SIG-M5 (cell line): ENCODE data around the gene GNPDA2.
"Not testable (repeated sequence)": the region's sequence is repeated elsewhere in the genome, so short reads cannot be mapped to it uniquely, and the experiment has no call there.

Experiments used
- DNase-seq: peaks from one replicate; lab custom pipeline; 2025; lab: John Stamatoyannopoulos, UW

The GNPDA2 gene

DNA sequence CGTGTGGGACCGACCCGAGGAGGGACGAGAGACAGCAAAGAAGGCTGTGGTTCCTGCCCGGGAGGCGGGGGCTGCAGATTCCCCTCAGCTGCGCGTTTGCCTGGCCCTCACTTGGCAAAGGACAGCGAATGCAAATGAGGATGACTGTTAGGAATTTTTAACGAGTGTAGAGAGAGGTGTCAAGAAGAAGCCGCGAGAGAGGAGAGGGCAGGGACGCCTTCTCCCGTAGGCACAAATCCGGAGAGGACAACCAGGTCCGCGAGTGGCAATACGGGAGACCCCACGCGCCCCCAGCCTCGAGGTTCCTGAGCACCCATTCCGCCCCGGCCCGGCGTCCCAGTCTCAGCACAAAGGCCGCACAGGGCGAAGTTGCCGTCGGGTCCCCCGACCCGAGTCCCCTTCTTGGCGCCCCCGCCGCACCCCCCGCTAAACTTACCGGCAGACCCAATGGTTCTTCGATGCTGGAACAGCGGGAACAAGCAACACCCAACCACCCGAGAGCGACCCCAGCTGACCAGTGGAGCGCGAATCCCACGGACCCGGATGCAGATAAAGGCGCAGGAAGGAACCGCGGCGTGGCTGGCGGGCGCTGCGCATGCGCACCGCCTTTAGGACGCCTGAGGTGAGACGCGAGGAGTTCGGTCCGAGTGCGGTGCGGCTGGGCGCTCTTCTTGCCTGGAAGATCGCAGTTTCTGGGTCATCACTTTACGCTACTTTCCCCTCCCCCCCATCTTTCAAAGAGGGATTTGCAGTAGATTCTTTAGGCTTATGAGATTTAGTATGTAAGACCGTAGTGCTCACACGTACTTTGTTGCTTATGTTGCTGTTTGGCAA, at the start of gene GNPDA2:
Gene GNPDA2 (minus strand): TSS at position 519 of the 834 bp plus-strand sequence. CDS start 4,349 bp downstream, outside the sequence.
- DNase-seq: no peak

- DNase-seq: no peak
Observed at GRCh38 chr4:44772340-44772739, 46.0 kb upstream of the GNPDA2 start.

GRCh38 chr4:44771789-44772188, 45.4 kb upstream of the GNPDA2 start:
- no peak for DNase-seq

- no peak for DNase-seq
Observed at GRCh38 chr4:44766453-44766852, 40.1 kb upstream of the GNPDA2 start.

DNA sequence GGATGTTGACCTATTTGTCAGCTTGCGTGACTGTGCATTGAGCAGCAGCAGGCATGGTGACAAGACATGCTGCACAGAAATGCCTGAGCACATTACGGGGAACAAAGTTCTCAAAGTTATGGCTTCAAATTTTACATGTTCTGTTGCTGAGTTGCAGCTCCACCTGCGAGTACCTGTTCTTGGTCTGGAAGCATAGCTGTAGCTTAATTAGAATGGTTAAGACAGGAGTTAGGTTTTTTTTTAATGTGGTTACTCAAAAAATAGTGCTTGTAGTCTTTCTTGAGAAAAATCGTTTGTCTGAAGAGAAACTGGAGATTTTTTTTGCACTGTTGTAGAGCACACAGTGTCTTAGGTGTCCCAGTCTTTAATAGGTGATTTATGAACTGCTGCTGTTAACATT, 38.8 kb upstream of the GNPDA2 start:
- DNase-seq: no peak

DNA sequence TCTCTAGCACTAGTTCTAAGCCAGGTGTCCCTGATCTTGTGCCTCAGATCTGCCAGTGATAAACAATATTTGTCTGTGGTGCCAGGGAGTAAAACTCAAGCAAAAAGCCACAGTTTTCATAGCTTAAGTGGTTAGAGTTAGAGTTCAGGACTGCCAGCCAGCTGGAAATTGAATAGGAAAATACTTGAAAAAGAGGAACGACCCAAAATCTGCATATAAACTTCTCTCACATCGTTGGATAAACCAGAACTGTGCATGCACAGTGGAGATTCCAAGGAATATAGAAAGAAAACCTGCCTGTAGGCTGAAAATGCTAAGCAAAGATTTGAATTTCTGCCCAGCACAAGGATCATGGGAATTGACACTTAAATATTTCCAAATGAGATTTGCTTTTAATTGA, 35.0 kb upstream of the GNPDA2 start:
- no peak for DNase-seq

DNA sequence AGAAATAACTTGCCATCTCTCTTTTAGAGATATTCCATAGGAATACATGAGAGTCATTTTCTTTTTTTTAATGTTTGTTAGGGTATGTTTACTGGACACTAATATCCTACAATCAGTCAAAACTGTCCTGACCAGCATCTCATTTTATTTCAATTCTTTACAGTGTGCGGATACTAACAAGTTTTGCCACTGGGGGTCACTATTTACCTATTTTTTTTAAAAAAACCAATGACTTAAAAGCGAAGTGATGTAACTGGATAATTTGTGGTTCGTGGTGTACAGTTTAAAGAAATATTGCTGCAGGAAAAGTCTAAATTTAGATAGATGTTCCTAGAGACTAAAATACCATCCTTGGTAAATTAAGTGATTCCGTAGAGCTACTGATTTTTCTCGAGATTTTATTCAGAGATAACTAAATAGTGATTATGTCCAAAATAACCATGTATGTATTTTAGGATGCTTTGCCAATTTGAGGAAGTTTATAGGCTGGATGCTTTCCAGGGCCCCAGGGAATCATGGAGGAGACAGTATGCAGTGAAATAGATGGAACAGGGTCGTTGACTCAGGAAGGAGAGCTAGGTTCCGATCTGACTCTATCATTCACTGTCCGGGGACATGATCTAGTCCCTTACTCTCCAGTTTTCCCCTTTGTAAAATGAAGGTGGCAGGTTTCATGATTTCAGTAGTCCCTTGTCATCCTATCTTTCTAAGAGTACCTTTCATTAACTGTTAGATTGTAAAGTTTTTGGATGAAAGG, 34.0 kb upstream of the GNPDA2 start:
- DNase-seq: no peak

DNA sequence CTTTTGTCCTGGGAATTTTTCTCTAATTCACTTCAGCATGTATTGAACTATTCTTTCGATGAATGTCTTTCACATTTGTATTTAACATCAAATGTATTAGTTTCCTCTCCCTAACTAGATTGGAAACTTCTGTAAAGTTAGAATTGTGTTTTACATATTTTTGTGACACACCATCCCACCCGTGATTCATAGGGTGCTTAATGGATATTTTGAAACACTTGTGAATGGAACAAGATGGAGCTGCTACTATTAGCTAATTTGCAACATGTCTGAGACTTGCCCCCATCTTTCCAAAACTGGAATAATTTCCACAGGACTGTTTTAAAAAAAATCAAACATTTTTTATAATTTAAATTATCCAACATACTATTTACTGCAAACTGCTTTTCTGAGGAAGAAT, 30.2 kb upstream of the GNPDA2 start:
- DNase-seq: no peak

DNA sequence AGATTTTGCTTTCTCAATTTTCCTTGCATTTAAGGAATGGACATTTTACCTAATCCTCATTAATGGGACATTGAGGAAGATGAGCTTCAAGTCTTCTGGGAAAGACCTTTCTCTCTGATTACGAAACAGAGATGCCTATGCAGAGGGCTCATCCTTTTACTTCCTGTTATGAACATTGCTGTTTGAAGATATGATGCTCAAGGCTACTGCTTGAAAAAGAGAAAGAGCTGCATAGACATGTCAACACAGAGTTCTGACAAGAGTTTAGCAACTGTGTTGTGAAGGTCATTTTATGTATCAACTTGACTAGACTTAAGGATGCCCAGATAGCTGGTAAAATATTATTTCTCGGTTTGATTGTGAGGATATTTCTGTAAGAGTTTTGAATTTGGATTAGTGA, 13.8 kb upstream of the GNPDA2 start:
- DNase-seq: no peak

GRCh38 chr4:44738615-44739014, 12.3 kb upstream of the GNPDA2 start:
- no peak for DNase-seq

GRCh38 chr4:44736900-44737299, 10.5 kb upstream of the GNPDA2 start:
- no peak for DNase-seq

DNA sequence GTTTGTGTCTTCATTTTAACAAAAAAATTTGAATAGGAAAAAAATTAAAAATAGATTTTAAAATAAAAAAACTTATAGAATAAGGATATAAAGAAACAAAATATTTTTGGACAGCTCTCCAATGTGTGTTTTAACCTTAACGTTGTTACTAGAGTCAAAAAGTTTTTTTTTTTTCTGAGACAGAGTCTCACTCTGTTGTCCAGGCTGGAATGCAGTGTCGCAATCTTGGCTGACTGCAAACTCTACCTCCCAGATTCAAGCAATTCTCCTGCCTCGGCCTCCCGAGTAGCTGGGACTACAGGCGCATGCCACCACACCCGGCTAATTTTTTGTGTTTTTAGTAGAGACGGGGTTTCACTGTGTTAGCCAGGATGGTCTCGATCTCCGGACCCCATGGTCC, 2.3 kb upstream of the GNPDA2 start:
- DNase-seq: not testable (repeated sequence)

GRCh38 chr4:44727471-44727870, 1.1 kb upstream of the GNPDA2 start:
- DNase-seq: no peak

- DNase-seq: no peak
Observed at GRCh38 chr4:44725726-44726037, 674 bp downstream of the GNPDA2 start.

DNA sequence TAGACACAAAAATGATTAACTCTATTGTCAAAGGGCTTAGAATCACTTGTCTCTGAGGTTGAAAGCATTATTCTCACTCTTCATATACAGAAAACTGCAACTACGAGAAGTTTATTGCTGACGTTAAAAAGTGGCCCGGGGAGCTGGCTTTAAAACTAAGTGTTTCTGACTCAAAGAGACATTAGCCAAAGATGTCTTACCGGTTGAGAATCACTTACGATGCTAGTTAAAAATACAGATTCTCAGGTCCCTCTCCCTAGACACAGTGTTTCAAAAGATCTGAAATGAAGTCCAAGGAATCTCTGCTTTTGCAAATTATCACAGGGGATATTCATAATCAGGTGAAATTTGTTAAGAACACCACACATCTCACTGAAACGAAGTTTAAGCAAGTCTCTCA, 1.2 kb downstream of the GNPDA2 start:
- no peak for DNase-seq

GRCh38 chr4:44722001-44722400, 4.4 kb downstream of the GNPDA2 start:
- DNase-seq: no peak

GRCh38 chr4:44720371-44720770, 6.0 kb downstream of the GNPDA2 start:
- no peak for DNase-seq

DNA sequence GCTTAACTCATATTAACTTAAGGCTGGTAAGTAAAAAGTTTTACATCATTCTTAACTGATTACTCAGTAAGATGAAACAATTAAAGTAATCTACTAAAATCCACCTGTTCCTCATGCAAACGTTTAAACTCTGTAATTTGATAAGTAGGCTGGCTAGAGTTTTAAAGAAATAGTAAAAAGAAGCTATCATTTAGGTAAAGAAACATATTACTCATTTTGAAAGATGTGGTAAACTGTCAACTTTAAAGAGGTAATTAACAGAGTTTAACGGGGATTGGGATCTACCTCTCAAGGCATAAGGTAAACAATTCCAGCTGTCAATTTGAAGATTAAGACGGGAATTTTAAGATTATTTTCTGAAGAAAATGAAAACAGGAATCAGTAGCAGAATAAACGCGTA, 9.8 kb downstream of the GNPDA2 start:
- no peak for DNase-seq

- DNase-seq: no peak
Observed at GRCh38 chr4:44713125-44713524, 13.2 kb downstream of the GNPDA2 start.

GRCh38 chr4:44704673-44705072, 21.7 kb downstream of the GNPDA2 start:
- no peak for DNase-seq

- no peak for DNase-seq
Observed at GRCh38 chr4:44701037-44701436, 25.3 kb downstream of the GNPDA2 start.

GRCh38 chr4:44700427-44700826, 25.9 kb downstream of the GNPDA2 start:
- no peak for DNase-seq

GRCh38 chr4:44684648-44685047, 41.7 kb downstream of the GNPDA2 start:
- DNase-seq: no peak

DNA sequence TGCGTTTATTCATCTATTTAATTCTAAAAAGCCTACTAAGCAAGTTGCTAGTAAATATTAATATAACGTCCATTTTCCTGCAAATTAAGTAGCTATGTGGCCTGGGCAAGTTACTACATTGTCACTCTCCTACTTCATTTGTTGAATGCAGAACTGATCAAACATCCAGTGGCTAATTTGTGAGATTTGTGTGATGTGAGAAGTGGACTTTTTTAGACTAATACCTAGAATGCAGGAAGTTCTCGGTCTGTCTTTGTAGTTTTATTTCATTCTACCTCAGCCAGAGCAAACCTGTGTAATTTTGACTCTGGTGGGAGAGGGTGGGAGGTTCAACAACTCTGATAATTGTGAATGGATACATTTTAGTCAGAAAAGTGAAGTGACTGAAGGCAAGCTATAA, 47.3 kb downstream of the GNPDA2 start:
- DNase-seq: no peak
